ENCODE data around the gene ACSL5.

ACSL5 gene

GRCh38 chr10:112343056-112343806 is 30.7 kb upstream of the ACSL5 start:
- no peak for TF ChIP-seq CTCF (IDR thresholded peaks at IDR 0.05; ENCODE audit: control insufficient read depth, insufficient read depth, low read depth, low read length, missing control alignments)
- DNase-seq (ENCODE audit: low read depth) = no peak

GRCh38 chr10:112344261-112344660 is 29.7 kb upstream of the ACSL5 start:
- H3K4me3 ChIP-seq (ENCODE audit: control insufficient read depth, low read depth, low read length) = no peak overlapping the region
- no peak for DNase-seq (ENCODE audit: low read depth)
- TF ChIP-seq CTCF (IDR thresholded peaks at IDR 0.05; ENCODE audit: control insufficient read depth, insufficient read depth, low read depth, low read length, missing control alignments) = peak; percentile 2

More at GRCh38 chr10:112343056-112343806, 30.7 kb upstream of the ACSL5 start:
- no peak overlapping the region for H3K4me3 ChIP-seq (ENCODE audit: control insufficient read depth, low read depth, low read length)

- DNase-seq (ENCODE audit: low read depth) = no peak
- TF ChIP-seq CTCF (IDR thresholded peaks at IDR 0.05; ENCODE audit: control insufficient read depth, insufficient read depth, low read depth, low read length, missing control alignments) = no peak
- H3K4me3 ChIP-seq (ENCODE audit: control insufficient read depth, low read depth, low read length) = no peak overlapping the region
Measured at GRCh38 chr10:112345202-112345601, 28.7 kb upstream of the ACSL5 start.

GRCh38 chr10:112345743-112346142 is 28.2 kb upstream of the ACSL5 start:
- no peak for DNase-seq (ENCODE audit: low read depth)
- no peak for TF ChIP-seq CTCF (IDR thresholded peaks at IDR 0.05; ENCODE audit: control insufficient read depth, insufficient read depth, low read depth, low read length, missing control alignments)
- no peak overlapping the region for H3K4me3 ChIP-seq (ENCODE audit: control insufficient read depth, low read depth, low read length)

GRCh38 chr10:112346774-112347173 is 27.1 kb upstream of the ACSL5 start:
- no peak for DNase-seq (ENCODE audit: low read depth)
- no peak overlapping the region for H3K4me3 ChIP-seq (ENCODE audit: control insufficient read depth, low read depth, low read length)
- TF ChIP-seq CTCF (IDR thresholded peaks at IDR 0.05; ENCODE audit: control insufficient read depth, insufficient read depth, low read depth, low read length, missing control alignments) = no peak

GRCh38 chr10:112347709-112348671 is 25.9 kb upstream of the ACSL5 start:
- no peak for DNase-seq (ENCODE audit: low read depth)
- H3K4me3 ChIP-seq (ENCODE audit: control insufficient read depth, low read depth, low read length) = no peak overlapping the region
- TF ChIP-seq CTCF (IDR thresholded peaks at IDR 0.05; ENCODE audit: control insufficient read depth, insufficient read depth, low read depth, low read length, missing control alignments) = no peak
